Caco-2 (cell line): ENCODE data around the gene SFT2D1. TPM values are rescaled to one million over a fixed set of nuclear protein-coding genes. Genes with fewer than 3 reads are reported as not detected.

Experiments
- BruUV-seq: library from RNA; stranded (reverse); fragments of 400-500 nt; replicated peaks from 2 replicates; lab custom pipeline; 2021; lab: Mats Ljungman, UMichigan
- CTCF ChIA-PET: fragments of 300-600 bp; sonication (Branson Sonifier 250); formaldehyde crosslinking; loops from one replicate; lab custom pipeline; 2022; ENCODE audit warnings: antibody characterized with exemption; lab: Charles Lee
- POLR2A ChIA-PET: fragments of 300-600 bp; sonication (Branson Sonifier 250); formaldehyde crosslinking; loops from one replicate; lab custom pipeline; 2022; ENCODE audit warnings: antibody characterized with exemption; lab: Charles Lee
- DNase-seq, 2 experiments: peaks; one replicate each; pipeline versions ENCODE4 v3.0.0 to v3.0.0-alpha.2; 2020 to 2022
- H3K27me3 ChIP-seq: replicated peaks from 2 replicates; pipeline ENCODE4 v1.6.0; 2011; ENCODE audit warnings: low read length; ENCODE audit not compliant: control insufficient read depth, insufficient read depth
- H3K36me3 ChIP-seq: 2 replicates; pipeline ENCODE4 v1.5.1; 2011; ENCODE audit warnings: low read length; ENCODE audit not compliant: control insufficient read depth, insufficient read depth
- H3K4me1 ChIP-seq: fragments of 250-450 bp; sonication (Bioruptor Pico); 2 replicates; pipeline ENCODE4 v1.5.1; 2020; ENCODE audit warnings: mild to moderate bottlenecking
- H3K4me3 ChIP-seq: 2 replicates; pipeline ENCODE4 v1.5.1; 2011; ENCODE audit warnings: low read depth, mild to moderate bottlenecking, control low read depth, low read length
- H3K9me3 ChIP-seq: fragments of 250-450 bp; sonication (Bioruptor Pico); 2 replicates; pipeline ENCODE4 v1.5.1; 2020; ENCODE audit warnings: mild to moderate bottlenecking, moderate library complexity
- H3K27ac Mint-ChIP-seq: one replicate; pipeline ENCODE4 v1.8.0; 2022; ENCODE audit warnings: mixed read lengths; ENCODE audit not compliant: unreplicated experiment
- H3K27me3 Mint-ChIP-seq: one replicate; pipeline ENCODE4 v1.8.0; 2022; ENCODE audit warnings: mixed read lengths; ENCODE audit not compliant: insufficient read depth, unreplicated experiment
- H3K36me3 Mint-ChIP-seq: one replicate; pipeline ENCODE4 v1.8.0; 2022; ENCODE audit warnings: mild to moderate bottlenecking, mixed read lengths; ENCODE audit not compliant: insufficient read depth, unreplicated experiment
- H3K4me1 Mint-ChIP-seq: one replicate; pipeline ENCODE4 v1.8.0; 2022; ENCODE audit warnings: low read depth, mixed read lengths; ENCODE audit not compliant: unreplicated experiment
- H3K4me3 Mint-ChIP-seq: one replicate; pipeline ENCODE4 v1.8.0; 2022; ENCODE audit warnings: mild to moderate bottlenecking, moderate library complexity, mixed read lengths; ENCODE audit not compliant: unreplicated experiment
- H3K9me3 Mint-ChIP-seq: one replicate; pipeline ENCODE4 v1.8.0; 2022; ENCODE audit warnings: mixed read lengths; ENCODE audit not compliant: unreplicated experiment
- CTCF ChIP-seq, 2 experiments: fragments of 200-600 bp in 1 of 2; IDR thresholded peaks; 1 replicate in 1 of 2; 2 replicates in 1 of 2; pipeline versions ENCODE4 v1.5.1 to v1.8.0; 2011 to 2022; ENCODE audit warnings: antibody characterized with exemption in 1 of 2, control low read depth in 1 of 2, inconsistent platforms in 1 of 2, low read depth in 1 of 2, low read length in 1 of 2, mild to moderate bottlenecking in 1 of 2, moderate library complexity in 1 of 2; ENCODE audit not compliant: insufficient read depth in 1 of 2, severe bottlenecking in 1 of 2, unreplicated experiment in 1 of 2
- intact Hi-C: fragments of 100-400 bp; cut with micrococcal nuclease; formaldehyde crosslinking; loops from one replicate; pipeline ENCODE4 v1.10.0; 2022; ENCODE audit not compliant: unreplicated experiment
- total RNA-seq: library from RNA; stranded (reverse); gene quantifications from 2 replicates; pipeline ENCODE4 v1.2.3, GENCODE V29; 2022

The SFT2D1 gene
- total RNA-seq, 1 experiment from 2014 or later: 48.1 TPM

DNA sequence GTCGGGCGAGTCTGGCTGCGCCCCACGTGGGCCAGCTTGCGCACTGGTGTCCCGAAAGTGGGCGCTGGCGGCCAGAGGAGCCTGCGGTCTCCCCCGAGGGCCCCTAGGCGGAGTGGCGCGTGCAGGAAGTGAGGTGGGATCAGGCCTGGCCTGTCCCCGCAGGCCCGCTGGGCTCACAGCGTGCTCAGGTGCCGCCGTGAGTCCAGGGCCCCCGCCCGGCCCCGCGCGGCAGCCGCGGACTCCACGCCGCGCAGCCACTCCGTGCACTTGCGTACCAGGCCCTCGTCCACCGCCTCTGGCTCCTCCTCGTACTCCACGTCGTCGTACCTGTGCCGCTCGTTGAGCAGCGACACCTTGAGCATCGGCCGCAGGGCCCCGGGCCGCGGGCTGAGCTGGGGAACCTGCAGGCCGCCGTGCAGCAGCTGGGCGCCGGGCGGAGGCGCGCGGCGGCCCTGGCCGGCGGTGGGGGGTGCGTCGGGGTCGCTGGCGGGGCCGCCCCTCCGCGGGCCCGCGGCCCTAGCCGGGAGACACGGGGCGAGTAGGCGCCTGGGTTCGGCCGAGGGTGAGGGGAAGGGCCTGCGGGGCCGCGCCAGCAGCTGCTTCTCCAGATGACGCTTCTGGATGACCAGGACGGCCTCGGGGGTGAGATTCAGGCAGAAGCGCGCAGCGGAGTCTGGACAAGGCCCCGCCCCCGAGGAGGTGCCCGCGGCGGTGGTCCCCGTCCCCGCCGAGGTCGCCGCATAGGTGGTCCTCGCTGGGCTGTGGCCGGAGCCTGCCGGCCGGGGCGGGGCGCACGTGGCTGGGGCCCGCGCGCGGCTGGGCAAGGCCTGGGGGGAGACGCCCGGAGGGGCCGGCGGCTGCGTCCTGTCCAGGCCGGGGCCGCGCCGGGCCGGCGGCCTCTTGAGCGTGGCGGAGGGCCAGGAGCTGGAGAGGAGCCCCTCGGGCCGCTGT lies 35.0 kb downstream of the SFT2D1 start:
- no peaks in the 10 kb centered on the region for H3K9me3 Mint-ChIP-seq
- no peaks in the 10 kb centered on the region for H3K27me3 Mint-ChIP-seq
- no peaks in the 10 kb centered on the region for H3K36me3 Mint-ChIP-seq
- H3K4me1 Mint-ChIP-seq: no peaks in the 10 kb centered on the region
- Histone ChIP-seq H3K36me3 (no peaks in the 10 kb centered on the region), H3K4me1 (no peaks in the 10 kb centered on the region), H3K4me3 (peak overlapping the region; percentile 62), H3K9me3 (no peaks in the 10 kb centered on the region), H3K27me3 (no peaks in the 10 kb centered on the region)
- no peak overlapping the region for H3K27ac Mint-ChIP-seq
- BruUV-seq: no TSS peak
- peak overlapping the region; percentile 52 for H3K4me3 Mint-ChIP-seq
- peak in 1 of 2 experiments; percentile 25 for DNase-seq
- ChIA-PET POLR2A (no interaction called here), CTCF (no interaction called here)
- no peak for TF ChIP-seq CTCF (IDR thresholded peaks at IDR 0.05; ENCODE audit: insufficient read depth in 1 of 2, low read depth in 1 of 2, low read length in 1 of 2, severe bottlenecking in 1 of 2, unreplicated experiment in 1 of 2)
- intact Hi-C loops: loop anchor here (2.0 kb wide), 2 partner anchors 35 to 75 kb away; partner anchors contain the start of genes MPC1 and SFT2D1

- Histone ChIP-seq H3K36me3 (no peaks in the 10 kb centered on the region), H3K4me3 (no peak overlapping the region), H3K9me3 (no peaks in the 10 kb centered on the region), H3K27me3 (no peaks in the 10 kb centered on the region), H3K4me1 (no peaks in the 10 kb centered on the region)
- ChIA-PET CTCF (no interaction called here), POLR2A (no interaction called here)
- Mint-ChIP-seq H3K27me3 (no peaks in the 10 kb centered on the region), H3K4me3 (peak overlapping the region; percentile 17), H3K4me1 (no peaks in the 10 kb centered on the region), H3K9me3 (no peaks in the 10 kb centered on the region), H3K36me3 (no peaks in the 10 kb centered on the region), H3K27ac (no peak overlapping the region)
- intact Hi-C loops: no loop called here
- peak in 1 of 2 experiments; percentile 12 for DNase-seq
- TF ChIP-seq CTCF (IDR thresholded peaks at IDR 0.05; ENCODE audit: insufficient read depth in 1 of 2, low read depth in 1 of 2, low read length in 1 of 2, severe bottlenecking in 1 of 2, unreplicated experiment in 1 of 2): no peak
- no TSS peak for BruUV-seq
These were observed 35.8 kb downstream of the SFT2D1 start for GRCh38 chr6:166306378-166307081.

GRCh38 chr6:166305562-166306117 lies 36.7 kb downstream of the SFT2D1 start:
- Mint-ChIP-seq H3K36me3 (no peaks in the 10 kb centered on the region), H3K27me3 (no peaks in the 10 kb centered on the region), H3K27ac (no peak overlapping the region), H3K4me3 (peak overlapping the region; percentile 17), H3K9me3 (no peaks in the 10 kb centered on the region), H3K4me1 (no peaks in the 10 kb centered on the region)
- intact Hi-C loops: no loop called here
- no peak for DNase-seq
- Histone ChIP-seq H3K4me1 (no peaks in the 10 kb centered on the region), H3K4me3 (no peak overlapping the region), H3K36me3 (no peaks in the 10 kb centered on the region), H3K9me3 (no peaks in the 10 kb centered on the region), H3K27me3 (no peaks in the 10 kb centered on the region)
- TF ChIP-seq CTCF (IDR thresholded peaks at IDR 0.05; ENCODE audit: insufficient read depth in 1 of 2, low read depth in 1 of 2, low read length in 1 of 2, severe bottlenecking in 1 of 2, unreplicated experiment in 1 of 2): no peak
- BruUV-seq: no TSS peak
- POLR2A ChIA-PET: no interaction called here
- CTCF ChIA-PET: no interaction called here
